HG03175 (cell line): Measurements from ENCODE around the gene ATF7IP.

Experiments used
- ATAC-seq: cut with Tn5 transposase; IDR thresholded peaks from one replicate; pipeline ENCODE4 v1.9.1; 2021; ENCODE audit warnings: mild to moderate bottlenecking, moderate library complexity; ENCODE audit not compliant: unreplicated experiment

Gene ATF7IP

GRCh38 chr12:14479004-14479403 is 113.5 kb downstream of the ATF7IP start:
- ATAC-seq: no peak

GRCh38 chr12:14481201-14481600 is 115.7 kb downstream of the ATF7IP start:
- ATAC-seq: no peak

- no peak for ATAC-seq
Measured at GRCh38 chr12:14482361-14482760, 116.9 kb downstream of the ATF7IP start.

- no peak for ATAC-seq
Measured at GRCh38 chr12:14482886-14483285, 117.4 kb downstream of the ATF7IP start.

GRCh38 chr12:14495326-14495725 is 129.8 kb downstream of the ATF7IP start:
- no peak for ATAC-seq

- no peak for ATAC-seq
Measured at GRCh38 chr12:14505626-14506596, 140.4 kb downstream of the ATF7IP start.

GRCh38 chr12:14510574-14510973 is 145.1 kb downstream of the ATF7IP start:
- no peak for ATAC-seq

GRCh38 chr12:14514154-14514842 is 148.8 kb downstream of the ATF7IP start:
- ATAC-seq: peak; percentile 59

GRCh38 chr12:14514946-14515345 is 149.5 kb downstream of the ATF7IP start:
- ATAC-seq: no peak

GRCh38 chr12:14521822-14522221 is 156.3 kb downstream of the ATF7IP start:
- ATAC-seq: no peak

- no peak for ATAC-seq
Measured at GRCh38 chr12:14525964-14526363, 160.5 kb downstream of the ATF7IP start.

GRCh38 chr12:14532152-14532551 is 166.7 kb downstream of the ATF7IP start:
- no peak for ATAC-seq

- no peak for ATAC-seq
Measured at GRCh38 chr12:14537088-14537487, 171.6 kb downstream of the ATF7IP start.

- peak; percentile 57 for ATAC-seq
Measured at GRCh38 chr12:14540801-14541462, 175.4 kb downstream of the ATF7IP start.

GRCh38 chr12:14545144-14546124 is 180.0 kb downstream of the ATF7IP start:
- ATAC-seq: no peak

- no peak for ATAC-seq
Measured at GRCh38 chr12:14547571-14547970, 182.1 kb downstream of the ATF7IP start.

GRCh38 chr12:14548609-14549008 is 183.1 kb downstream of the ATF7IP start:
- ATAC-seq: no peak
